SHP77 treated with DMSO at 0.1 percent for 48 hours (cell line): ENCODE results near the gene KRT73.

Source experiments
- DNase-seq: peaks from one replicate; lab custom pipeline; 2025; lab: John Stamatoyannopoulos, UW

KRT73 gene

GRCh38 chr12:52645982-52646381, 27.6 kb upstream of the KRT73 start:
- DNase-seq = no peak

GRCh38 chr12:52645120-52645761, 26.9 kb upstream of the KRT73 start:
- DNase-seq = no peak

- no peak for DNase-seq
Measured at GRCh38 chr12:52644078-52644415, 25.7 kb upstream of the KRT73 start.

GRCh38 chr12:52643233-52644077, 25.1 kb upstream of the KRT73 start:
- no peak for DNase-seq

- no peak for DNase-seq
Measured at GRCh38 chr12:52641468-52641867, 23.1 kb upstream of the KRT73 start.

- DNase-seq = no peak
Measured at GRCh38 chr12:52637299-52637698, 18.9 kb upstream of the KRT73 start.

- DNase-seq = no peak
Measured at GRCh38 chr12:52636592-52637258, 18.4 kb upstream of the KRT73 start.

GRCh38 chr12:52636189-52636588, 17.8 kb upstream of the KRT73 start:
- no peak for DNase-seq

- no peak for DNase-seq
Measured at GRCh38 chr12:52634266-52635056, 16.1 kb upstream of the KRT73 start.

GRCh38 chr12:52633383-52633782, 15.0 kb upstream of the KRT73 start:
- DNase-seq = no peak

- no peak for DNase-seq
Measured at GRCh38 chr12:52632656-52633055, 14.3 kb upstream of the KRT73 start.

GRCh38 chr12:52631676-52632459, 13.5 kb upstream of the KRT73 start:
- no peak for DNase-seq

GRCh38 chr12:52631264-52631663, 12.9 kb upstream of the KRT73 start:
- DNase-seq = no peak

- DNase-seq = no peak
Measured at GRCh38 chr12:52630599-52631200, 12.3 kb upstream of the KRT73 start.

GRCh38 chr12:52630008-52630500, 11.7 kb upstream of the KRT73 start:
- DNase-seq = no peak

GRCh38 chr12:52629281-52630007, 11.1 kb upstream of the KRT73 start:
- no peak for DNase-seq

GRCh38 chr12:52628841-52629240, 10.5 kb upstream of the KRT73 start:
- no peak for DNase-seq

- no peak for DNase-seq
Measured at GRCh38 chr12:52628111-52628507, 9.8 kb upstream of the KRT73 start.

GRCh38 chr12:52627395-52628110, 9.2 kb upstream of the KRT73 start:
- no peak for DNase-seq

GRCh38 chr12:52622349-52622748, 4.0 kb upstream of the KRT73 start:
- DNase-seq = no peak
